HEK293 (cell line): ENCODE results near the gene TLE2.
A peak's percentile ranks its signal among the peaks of the same experiment; 100 is the strongest.
"Not testable (repeated sequence)": the region's sequence is repeated elsewhere in the genome, so short reads cannot be mapped to it uniquely, and the experiment has no call there.

ENCODE experiments used
- CTCF ChIA-PET: fragments of 350-600 bp; formaldehyde crosslinking; extraction: SDS; loops from one replicate; lab custom pipeline; 2021; ENCODE audit warnings: antibody characterized with exemption; lab: Yijun Ruan, JAX
- POLR2A ChIA-PET: fragments of 300-600 bp; formaldehyde crosslinking; extraction: SDS; loops from one replicate; lab custom pipeline; 2020; ENCODE audit warnings: antibody characterized with exemption, inconsistent platforms; lab: Yijun Ruan, JAX
- H3K27ac ChIP-seq: fragments of 200-500 bp; sonication (Bioruptor generic); 2 replicates; pipeline ENCODE4 v1.5.1; 2014; ENCODE audit warnings: low read depth, low read length, control low read depth, inconsistent platforms; ENCODE audit errors: extremely low read depth
- H3K36me3 ChIP-seq, 2 experiments: fragments of 200-500 bp in 1 of 2; sonication (Bioruptor generic) in 1 of 2; 1 replicate in 1 of 2; 2 replicates in 1 of 2; pipeline ENCODE4 v1.5.1; 2014 to 2017; ENCODE audit warnings: inconsistent platforms in 2 of 2, low read length in 2 of 2; ENCODE audit not compliant: control insufficient read depth in 2 of 2, insufficient read depth in 1 of 2
- H3K4me1 ChIP-seq: fragments of 200-500 bp; sonication (Bioruptor generic); 2 replicates; pipeline ENCODE4 v1.5.1; 2014; ENCODE audit warnings: mild to moderate bottlenecking, low read length, inconsistent platforms; ENCODE audit not compliant: control insufficient read depth, insufficient read depth
- H3K4me3 ChIP-seq: 2 replicates; pipeline ENCODE4 v1.5.1; 2011; ENCODE audit warnings: low read depth, mild to moderate bottlenecking, control low read depth, low read length, moderate library complexity
- H3K9me3 ChIP-seq: fragments of 200-500 bp; sonication (Bioruptor generic); 2 replicates; pipeline ENCODE4 v1.5.1; 2014; ENCODE audit warnings: low read depth, low read length, inconsistent platforms; ENCODE audit not compliant: control insufficient read depth, insufficient read depth
- GLIS1 ChIP-seq: fragments of 450-650 bp; formaldehyde crosslinking; IDR thresholded peaks from 2 replicates; pipeline ENCODE4 v1.5.1; 2016; ENCODE audit warnings: missing biosample characterization, missing genetic modification characterization
- KLF7 ChIP-seq: fragments of 450-650 bp; formaldehyde crosslinking; IDR thresholded peaks from 2 replicates; pipeline ENCODE4 v1.5.1; 2016; ENCODE audit warnings: missing biosample characterization, missing genetic modification characterization, borderline replicate concordance
- MEIS1 ChIP-seq: sonication (generic); formaldehyde crosslinking; IDR thresholded peaks from 2 replicates; pipeline ENCODE4 v1.8.1; 2022; ENCODE audit warnings: missing genetic modification reagents, mild to moderate bottlenecking, borderline replicate concordance
- OSR2 ChIP-seq: fragments of 450-650 bp; formaldehyde crosslinking; IDR thresholded peaks from 2 replicates; pipeline ENCODE4 v1.5.1; 2016; ENCODE audit warnings: missing biosample characterization, missing genetic modification characterization
- SALL2 ChIP-seq: fragments of 450-650 bp; formaldehyde crosslinking; IDR thresholded peaks from 2 replicates; pipeline ENCODE4 v1.5.0; 2017; ENCODE audit warnings: missing biosample characterization, mild to moderate bottlenecking, missing genetic modification characterization, borderline replicate concordance
- SCRT1 ChIP-seq: fragments of 450-650 bp; formaldehyde crosslinking; IDR thresholded peaks from 2 replicates; pipeline ENCODE4 v1.5.1; 2016; ENCODE audit warnings: missing biosample characterization, missing genetic modification characterization, borderline replicate concordance
- SP7 ChIP-seq: fragments of 450-650 bp; formaldehyde crosslinking; IDR thresholded peaks from 2 replicates; pipeline ENCODE4 v1.5.1; 2016; ENCODE audit warnings: missing biosample characterization, missing genetic modification characterization
- WT1 ChIP-seq: fragments of 450-650 bp; formaldehyde crosslinking; IDR thresholded peaks from 2 replicates; pipeline ENCODE4 v1.5.1; 2016; ENCODE audit warnings: missing biosample characterization, missing genetic modification characterization
- ZBTB11 ChIP-seq: fragments of 450-650 bp; formaldehyde crosslinking; conservative IDR thresholded peaks from 2 replicates; pipeline ENCODE4 v1.5.1; 2016; ENCODE audit warnings: low read depth, missing biosample characterization, missing genetic modification characterization
- ZBTB17 ChIP-seq: fragments of 450-650 bp; formaldehyde crosslinking; IDR thresholded peaks from 2 replicates; pipeline ENCODE4 v1.5.1; 2016; ENCODE audit warnings: missing biosample characterization, missing genetic modification characterization
- ZIC2 ChIP-seq: fragments of 450-650 bp; formaldehyde crosslinking; IDR thresholded peaks from 2 replicates; pipeline ENCODE4 v1.5.1; 2016; ENCODE audit warnings: missing biosample characterization, missing genetic modification characterization
- ZNF112 ChIP-seq: fragments of 450-650 bp; formaldehyde crosslinking; IDR thresholded peaks from 2 replicates; pipeline ENCODE4 v1.5.0; 2017; ENCODE audit warnings: missing biosample characterization, missing genetic modification characterization
- ZNF248 ChIP-seq: fragments of 450-650 bp; formaldehyde crosslinking; IDR thresholded peaks from 2 replicates; pipeline ENCODE4 v1.5.1; 2017; ENCODE audit warnings: missing biosample characterization, missing genetic modification characterization
- ZNF341 ChIP-seq: fragments of 450-650 bp; formaldehyde crosslinking; IDR thresholded peaks from 2 replicates; pipeline ENCODE4; 2016; ENCODE audit warnings: low read depth, missing biosample characterization, missing genetic modification characterization
- ZNF423 ChIP-seq: fragments of 450-650 bp; formaldehyde crosslinking; IDR thresholded peaks from 2 replicates; pipeline ENCODE4 v1.5.1; 2016; ENCODE audit warnings: missing biosample characterization, missing genetic modification characterization
- ZNF555 ChIP-seq: fragments of 450-650 bp; formaldehyde crosslinking; conservative IDR thresholded peaks from 2 replicates; pipeline ENCODE4 v1.5.1; 2017; ENCODE audit warnings: missing biosample characterization, mild to moderate bottlenecking, missing genetic modification characterization, inconsistent platforms
- TF ChIP-seq, protein P1 (sequence below): fragments of 450-650 bp; formaldehyde crosslinking; IDR thresholded peaks from 2 replicates; pipeline ENCODE4 v1.5.1; 2017; ENCODE audit warnings: missing biosample characterization, missing genetic modification characterization
- TF ChIP-seq, protein P2 (sequence below): fragments of 450-650 bp; formaldehyde crosslinking; IDR thresholded peaks from 2 replicates; pipeline ENCODE4 v1.5.1; 2017; ENCODE audit warnings: missing biosample characterization, missing genetic modification characterization

The TLE2 gene

DNA sequence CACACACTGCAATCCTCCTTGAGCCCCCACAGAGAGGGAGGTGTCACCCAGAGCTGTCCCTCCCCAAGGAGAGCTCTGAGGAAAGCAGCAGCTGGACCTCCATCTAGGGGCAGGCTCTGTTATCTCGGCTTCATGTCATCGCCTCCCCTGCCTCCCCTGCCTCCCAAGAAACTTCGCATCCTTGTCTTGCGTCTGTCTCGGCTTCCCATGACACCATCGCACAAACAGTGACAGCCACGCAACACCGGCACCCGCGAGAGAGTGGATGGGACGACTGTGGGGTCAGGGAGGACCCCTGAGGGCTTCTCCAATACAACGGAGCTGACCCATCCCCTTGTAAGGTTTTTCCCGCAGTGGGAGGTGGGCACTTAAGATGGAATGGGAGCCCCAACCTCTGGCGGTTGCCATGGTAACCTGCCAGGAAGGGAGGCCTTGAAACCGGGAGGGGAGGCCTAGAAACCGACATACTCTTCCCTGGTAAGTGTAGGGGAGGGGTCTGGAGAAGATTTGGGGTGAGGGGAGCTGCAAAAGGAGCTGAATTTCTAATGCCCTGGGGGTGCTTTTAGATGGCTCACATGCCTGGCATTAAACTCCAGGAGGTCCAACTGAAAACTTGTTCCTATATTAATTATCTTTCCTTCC, 16.3 kb downstream of the TLE2 start:
- TF ChIP-seq, protein P1, sequence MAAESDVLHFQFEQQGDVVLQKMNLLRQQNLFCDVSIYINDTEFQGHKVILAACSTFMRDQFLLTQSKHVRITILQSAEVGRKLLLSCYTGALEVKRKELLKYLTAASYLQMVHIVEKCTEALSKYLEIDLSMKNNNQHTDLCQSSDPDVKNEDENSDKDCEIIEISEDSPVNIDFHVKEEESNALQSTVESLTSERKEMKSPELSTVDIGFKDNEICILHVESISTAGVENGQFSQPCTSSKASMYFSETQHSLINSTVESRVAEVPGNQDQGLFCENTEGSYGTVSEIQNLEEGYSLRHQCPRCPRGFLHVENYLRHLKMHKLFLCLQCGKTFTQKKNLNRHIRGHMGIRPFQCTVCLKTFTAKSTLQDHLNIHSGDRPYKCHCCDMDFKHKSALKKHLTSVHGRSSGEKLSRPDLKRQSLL (tag by site-specific recombination) = no peak
- peak; percentile 35; the same call in 1 of the 2 replicates for TF ChIP-seq WT1 (tag by site-specific recombination)
- TF ChIP-seq SCRT1 (tag by site-specific recombination) = no peak
- peak; percentile 71 for TF ChIP-seq GLIS1 (tag by site-specific recombination)
- 0 out of 2 replicates have a peak, but pooled peaks have one; percentile 15 for TF ChIP-seq SP7 (tag by site-specific recombination)
- peak; percentile 65 for TF ChIP-seq ZNF341 (tag by site-specific recombination)
- peak; percentile 18; the same call in 1 of the 2 replicates for TF ChIP-seq ZIC2
- TF ChIP-seq ZBTB17 (tag by site-specific recombination) = no peak
- TF ChIP-seq KLF7 (tag by site-specific recombination) = no peak
- TF ChIP-seq, protein P2, sequence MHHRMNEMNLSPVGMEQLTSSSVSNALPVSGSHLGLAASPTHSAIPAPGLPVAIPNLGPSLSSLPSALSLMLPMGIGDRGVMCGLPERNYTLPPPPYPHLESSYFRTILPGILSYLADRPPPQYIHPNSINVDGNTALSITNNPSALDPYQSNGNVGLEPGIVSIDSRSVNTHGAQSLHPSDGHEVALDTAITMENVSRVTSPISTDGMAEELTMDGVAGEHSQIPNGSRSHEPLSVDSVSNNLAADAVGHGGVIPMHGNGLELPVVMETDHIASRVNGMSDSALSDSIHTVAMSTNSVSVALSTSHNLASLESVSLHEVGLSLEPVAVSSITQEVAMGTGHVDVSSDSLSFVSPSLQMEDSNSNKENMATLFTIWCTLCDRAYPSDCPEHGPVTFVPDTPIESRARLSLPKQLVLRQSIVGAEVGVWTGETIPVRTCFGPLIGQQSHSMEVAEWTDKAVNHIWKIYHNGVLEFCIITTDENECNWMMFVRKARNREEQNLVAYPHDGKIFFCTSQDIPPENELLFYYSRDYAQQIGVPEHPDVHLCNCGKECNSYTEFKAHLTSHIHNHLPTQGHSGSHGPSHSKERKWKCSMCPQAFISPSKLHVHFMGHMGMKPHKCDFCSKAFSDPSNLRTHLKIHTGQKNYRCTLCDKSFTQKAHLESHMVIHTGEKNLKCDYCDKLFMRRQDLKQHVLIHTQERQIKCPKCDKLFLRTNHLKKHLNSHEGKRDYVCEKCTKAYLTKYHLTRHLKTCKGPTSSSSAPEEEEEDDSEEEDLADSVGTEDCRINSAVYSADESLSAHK (tag by site-specific recombination) = peak; percentile 100
- Histone ChIP-seq H3K4me3 (no peak overlapping the region), H3K27ac (no peak overlapping the region), H3K9me3 (no peaks in the 10 kb centered on the region), H3K36me3 (no peaks in the 10 kb centered on the region), H3K4me1 (no peaks in the 10 kb centered on the region)
- ChIA-PET POLR2A (interaction anchor here (0.6 kb wide), 1 partner anchor 14 kb away, joined by 4 read pairs; no protein-coding TSS in a partner anchor), CTCF (interaction anchor here (1.0 to 1.2 kb wide), 3 partner anchors 24 to 151 kb away, joined by 4 to 7 read pairs (median 4); no protein-coding TSS in a partner anchor)

DNA sequence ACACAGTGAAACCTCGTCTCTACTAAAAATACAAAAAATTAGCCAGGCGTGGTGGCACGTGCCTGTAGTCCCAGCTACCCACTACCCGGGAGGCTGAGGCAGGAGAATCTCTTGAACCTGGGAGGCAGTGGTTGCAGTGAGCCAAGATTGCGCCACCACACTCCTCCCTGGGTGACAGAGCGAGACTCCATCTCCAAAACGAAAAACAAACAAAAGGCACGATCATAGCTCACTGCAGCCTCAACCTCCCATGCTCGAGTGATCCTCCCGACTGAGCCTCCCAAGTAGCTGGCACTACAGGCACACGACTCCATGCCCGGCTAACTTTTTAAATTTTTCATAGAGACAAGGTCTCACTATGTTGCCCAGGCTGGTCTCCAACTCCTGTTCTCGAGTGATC, 17.0 kb downstream of the TLE2 start:
- H3K4me3 ChIP-seq, H3K9me3 ChIP-seq, CTCF ChIA-PET, POLR2A ChIA-PET, H3K36me3 ChIP-seq, H3K27ac ChIP-seq, H3K4me1 ChIP-seq: not testable (repeated sequence)
- TF ChIP-seq, protein P1 (tag by site-specific recombination) = peak; percentile 83; the same call in 1 of the 2 replicates

DNA sequence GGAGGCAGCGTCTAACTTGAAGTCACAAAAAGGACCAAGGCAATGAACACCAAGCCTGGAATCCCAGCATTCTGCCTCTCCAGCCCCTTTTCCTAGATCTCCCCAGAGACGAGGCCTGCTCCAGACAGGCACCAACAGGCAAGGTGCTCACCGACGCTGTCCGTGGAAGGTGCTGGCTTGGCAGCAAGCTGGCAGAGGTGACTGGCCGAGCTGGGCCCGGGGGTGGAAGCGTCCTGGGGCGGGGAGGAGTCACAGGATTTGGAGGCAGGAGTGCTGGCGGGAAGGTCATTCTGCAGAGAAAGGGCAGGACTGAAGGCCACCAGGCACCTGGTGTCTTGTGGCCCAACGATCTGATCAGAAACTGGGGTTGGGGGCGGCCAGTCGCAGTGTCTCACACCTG, 18.2 kb downstream of the TLE2 start:
- Histone ChIP-seq H3K4me1 (no peaks in the 10 kb centered on the region), H3K36me3 (no peaks in the 10 kb centered on the region), H3K27ac (no peak overlapping the region), H3K9me3 (no peaks in the 10 kb centered on the region), H3K4me3 (no peak overlapping the region)
- CTCF ChIA-PET = interaction anchor here (0.6 kb wide), 1 partner anchor 14 kb away, joined by 9 read pairs; no protein-coding TSS in a partner anchor
- POLR2A ChIA-PET = no interaction called here
- TF ChIP-seq ZNF112 (tag by site-specific recombination) = no peak
- no peak for TF ChIP-seq MEIS1
- TF ChIP-seq ZBTB11 (tag by site-specific recombination) = no peak
- TF ChIP-seq, protein P2 (tag by site-specific recombination) = no peak
- no peak for TF ChIP-seq SALL2
- TF ChIP-seq OSR2 (tag by site-specific recombination) = no peak
- no peak for TF ChIP-seq ZNF248 (tag by site-specific recombination)
- no peak for TF ChIP-seq ZNF423 (tag by site-specific recombination)
- TF ChIP-seq ZNF555 = no peak
